ENCODE results near the gene MIOS. TPM values are rescaled to one million over a fixed set of nuclear protein-coding genes. Genes with fewer than 3 reads are reported as not detected.

The MIOS gene
- total and polyA plus RNA-seq, 2 of the 4 experiments (the other 2 are of a cell fraction): 10.6 to 32.4 TPM

DNA sequence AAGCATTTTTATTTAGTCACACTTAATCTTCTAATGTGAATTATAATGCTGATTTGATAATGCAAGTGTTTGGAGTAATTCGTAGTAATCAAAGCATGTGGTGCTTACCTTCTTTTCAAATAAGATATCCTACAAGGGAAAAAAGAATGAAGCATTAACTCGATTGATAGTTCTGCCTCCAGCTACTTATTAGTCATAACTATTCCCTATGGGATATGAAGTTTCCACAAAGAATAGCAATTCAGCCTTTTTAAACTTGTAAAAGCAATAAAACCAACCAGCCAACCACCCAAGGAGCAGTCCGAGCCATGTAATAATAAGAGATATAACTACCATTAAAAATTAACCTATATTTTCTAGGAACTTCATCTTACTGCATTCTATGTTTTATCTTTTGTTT, 42.6 kb upstream of the MIOS start:
- no peak overlapping the region for H2BK5ac ChIP-seq (ENCODE audit: low read depth, low read length, poor library complexity, severe bottlenecking)
- no peak overlapping the region for H3K18ac ChIP-seq (ENCODE audit: low read depth, low read length)
- H2BK20ac ChIP-seq (ENCODE audit: low read depth, low read length): no peak overlapping the region
- no peaks in the 10 kb centered on the region for H3K36me3 ChIP-seq (ENCODE audit: control insufficient read depth, insufficient read depth, low read length)
- no peaks in the 10 kb centered on the region for H4K20me1 ChIP-seq (ENCODE audit: insufficient read depth, low read length)
- in situ Hi-C loops (cut with MboI; ENCODE audit: low sequenced_read_pairs): no loop called here
- H3K4me2 ChIP-seq (ENCODE audit: low read depth, low read length): no peak overlapping the region
- no peak for DNase-seq
- no peak for TF ChIP-seq MAFK (IDR thresholded peaks at IDR 0.05; ENCODE audit: low read depth, low read length)
- no peak for TF ChIP-seq ELK1 (IDR thresholded peaks at IDR 0.05; ENCODE audit: borderline replicate concordance, low read depth, low read length)
- H3K27me3 ChIP-seq (ENCODE audit: control insufficient read depth, insufficient read depth, low read length): no peaks in the 10 kb centered on the region
- no peak overlapping the region for H2AK5ac ChIP-seq (ENCODE audit: low read depth, low read length)
- no peaks in the 10 kb centered on the region for H3K9me3 ChIP-seq (ENCODE audit: control insufficient read depth, insufficient read depth, low read length)
- H3K79me1 ChIP-seq (ENCODE audit: low read depth in 1 of 2, low read length in 2 of 2): no peaks in the 10 kb centered on the region
- H3K27ac ChIP-seq (ENCODE audit: insufficient read depth, low read length): no peak overlapping the region
- H2BK120ac ChIP-seq (ENCODE audit: low read depth, low read length): no peak overlapping the region
- no peak overlapping the region for H3K4ac ChIP-seq (ENCODE audit: low read depth, low read length)
- ChIA-PET POLR2A (ENCODE audit: unreplicated experiment) (no interaction called here), CTCF (no interaction called here)
- H4K5ac ChIP-seq (ENCODE audit: low read depth, low read length): no peak overlapping the region
- H2AFZ ChIP-seq (replicated peaks; ENCODE audit: low read length, poor library complexity): no peak overlapping the region
- dilution Hi-C loops (cut with HindIII; ENCODE audit: low sequenced_read_pairs, unreplicated experiment): no loop called here
- intact Hi-C loops (cut with micrococcal nuclease): no loop called here
- no peak overlapping the region for H3K9ac ChIP-seq (ENCODE audit: low read depth, low read length)
- no CpG with 5 or more reads among the region's 3 CpGs for WGBS, 2 experiments (ENCODE audit: extremely low coverage in 2 of 2, insufficient read length in 1 of 2)
- H3K14ac ChIP-seq (replicated peaks; ENCODE audit: low read depth, low read length): no peak overlapping the region
- no peak overlapping the region for H3K23ac ChIP-seq (ENCODE audit: low read depth, low read length)
- H4K8ac ChIP-seq (ENCODE audit: low read depth in 2 of 2, low read length in 2 of 2): no peak overlapping the region
- ATAC-seq (ENCODE audit: low read depth): no peak
- H3K4me3 ChIP-seq (ENCODE audit: insufficient read depth, low read depth, low read length): no peak overlapping the region
- no peak overlapping the region for H2AK9ac ChIP-seq (replicated peaks; ENCODE audit: low read depth, low read length, poor library complexity)
- no peak overlapping the region for H4K91ac ChIP-seq (ENCODE audit: insufficient read depth, low read depth, low read length)
- no peaks in the 10 kb centered on the region for H3K9me1 ChIP-seq (ENCODE audit: insufficient read depth, low read length)
- H2BK15ac ChIP-seq (ENCODE audit: low read depth, low read length): no peak overlapping the region
- no peak overlapping the region for H3K56ac ChIP-seq (ENCODE audit: extremely low read depth, insufficient read depth, low read length)
- peaks cover 2% of the 10 kb centered on the region; the same call in 1 of the 2 replicates for H3K4me1 ChIP-seq (ENCODE audit: control insufficient read depth, insufficient read depth, low read length)
- BruUV-seq (replicated peaks): no TSS peak
